ENCODE data around the gene PIK3R3. TPM values are rescaled to one million over a fixed set of nuclear protein-coding genes. Genes with fewer than 3 reads are reported as not detected.
"Not testable (repeated sequence)": the region's sequence is repeated elsewhere in the genome, so short reads cannot be mapped to it uniquely, and the experiment has no call there.

PIK3R3 gene
- total RNA-seq, 5 donors from 2014 or later (not counting 1 experiment from before 2014, with no cell fraction given), result 0.65 to 2.3 (median 1.1) TPM

GRCh38 chr1:46093832-46094231 is 38.6 kb downstream of the PIK3R3 start:
- H3K27me3 Mint-ChIP-seq, result not testable (repeated sequence)
- CTCF ChIA-PET, result interaction anchor here in 1 of 2 donors (0.7 kb wide), 1 partner anchor 68 kb away, joined by 3 read pairs; no protein-coding TSS in a partner anchor

GRCh38 chr1:46087891-46088290 is 44.5 kb downstream of the PIK3R3 start:
- no peaks in the 10 kb centered on the region for H3K4me1 ChIP-seq (ENCODE audit: control insufficient read depth in 1 of 2, extremely low read depth in 1 of 2, insufficient read depth in 2 of 2, low read length in 2 of 2)
- ATAC-seq (replicated peaks in 1 of 4) (no peak), DNase-seq (no peak)
- Mint-ChIP-seq H3K36me3 (no peaks in the 10 kb centered on the region), H3K27me3 (peaks cover 3 to 4% of the 10 kb centered on the region in 2 donors), H3K9me3 (peaks cover 0 to 8% (median 0%) of the 10 kb centered on the region in 3 donors), H3K27ac (no peak overlapping the region), H3K4me1 (no peaks in the 10 kb centered on the region), H3K4me3 (no peak overlapping the region)
- no peak overlapping the region for H3K4me3 ChIP-seq (ENCODE audit: control insufficient read depth in 1 of 2, extremely low read depth in 1 of 2, low read length in 1 of 2)
- no peaks in the 10 kb centered on the region for H3K36me3 ChIP-seq (ENCODE audit: control insufficient read depth in 2 of 2, extremely low read depth in 1 of 2, insufficient read depth in 1 of 2, low read length in 1 of 2)
- peaks cover 0 to 3% of the 10 kb centered on the region in 2 experiments for H3K27me3 ChIP-seq (replicated peaks in 1 of 2; ENCODE audit: control insufficient read depth in 2 of 2, extremely low read depth in 1 of 2, insufficient read depth in 2 of 2, low read length in 1 of 2)
- WGBS (ENCODE audit: insufficient coverage), result no CpG with 5 or more reads among the region's 1 CpG
- POLR2A ChIA-PET, result no interaction called here
- no peak overlapping the region for H3K27ac ChIP-seq (ENCODE audit: low read length)
- H3K9me3 ChIP-seq, result no peaks in the 10 kb centered on the region
- CTCF ChIA-PET, result interaction anchor here in 1 of 2 donors (0.6 kb wide), 1 partner anchor 17 kb away, joined by 8 read pairs; no protein-coding TSS in a partner anchor

More at GRCh38 chr1:46093832-46094231, 38.6 kb downstream of the PIK3R3 start:
- H3K4me1 ChIP-seq (ENCODE audit: control insufficient read depth in 1 of 2, extremely low read depth in 1 of 2, insufficient read depth in 2 of 2, low read length in 2 of 2); H3K4me3 ChIP-seq (ENCODE audit: control insufficient read depth in 1 of 2, extremely low read depth in 1 of 2, low read length in 1 of 2); H3K9me3 ChIP-seq; H3K27ac ChIP-seq (ENCODE audit: low read length); H3K4me3 Mint-ChIP-seq; H3K27ac Mint-ChIP-seq; ATAC-seq (replicated peaks in 1 of 4); H3K36me3 ChIP-seq (ENCODE audit: control insufficient read depth in 2 of 2, extremely low read depth in 1 of 2, insufficient read depth in 1 of 2, low read length in 1 of 2); H3K36me3 Mint-ChIP-seq; H3K27me3 ChIP-seq (replicated peaks in 1 of 2; ENCODE audit: control insufficient read depth in 2 of 2, extremely low read depth in 1 of 2, insufficient read depth in 2 of 2, low read length in 1 of 2); H3K9me3 Mint-ChIP-seq; POLR2A ChIA-PET; H3K4me1 Mint-ChIP-seq; DNase-seq: not testable (repeated sequence)
- WGBS (ENCODE audit: insufficient coverage), result 100% methylated on average over 1 of the region's 4 CpGs

- Histone ChIP-seq H3K4me3 (ENCODE audit: control insufficient read depth in 1 of 2, extremely low read depth in 1 of 2, low read length in 1 of 2) (no peak overlapping the region), H3K27me3 (replicated peaks in 1 of 2; ENCODE audit: control insufficient read depth in 2 of 2, extremely low read depth in 1 of 2, insufficient read depth in 2 of 2, low read length in 1 of 2) (peaks cover 0 to 3% of the 10 kb centered on the region in 2 experiments), H3K27ac (ENCODE audit: low read length) (no peak overlapping the region), H3K4me1 (ENCODE audit: control insufficient read depth in 1 of 2, extremely low read depth in 1 of 2, insufficient read depth in 2 of 2, low read length in 2 of 2) (no peaks in the 10 kb centered on the region), H3K9me3 (no peaks in the 10 kb centered on the region), H3K36me3 (ENCODE audit: control insufficient read depth in 2 of 2, extremely low read depth in 1 of 2, insufficient read depth in 1 of 2, low read length in 1 of 2) (no peaks in the 10 kb centered on the region)
- H3K27me3 Mint-ChIP-seq, result peaks cover 0 to 4% of the 10 kb centered on the region in 2 donors
- POLR2A ChIA-PET, result no interaction called here
- no peak for ATAC-seq (replicated peaks in 1 of 4)
- H3K9me3 Mint-ChIP-seq, result peaks cover 0 to 8% (median 0%) of the 10 kb centered on the region in 3 donors
- H3K27ac Mint-ChIP-seq, result no peak overlapping the region
- WGBS (ENCODE audit: insufficient coverage), result no CpG with 5 or more reads among the region's 5 CpGs
- DNase-seq, result no peak
- H3K4me1 Mint-ChIP-seq, result no peaks in the 10 kb centered on the region
- CTCF ChIA-PET, result no interaction called here
- no peak overlapping the region for H3K4me3 Mint-ChIP-seq
- no peaks in the 10 kb centered on the region for H3K36me3 Mint-ChIP-seq
Observed at GRCh38 chr1:46086576-46086975, 45.9 kb downstream of the PIK3R3 start.

- H3K9me3 Mint-ChIP-seq, result peaks cover 0 to 8% (median 0%) of the 10 kb centered on the region in 3 donors
- CTCF ChIA-PET, result no interaction called here
- H3K36me3 ChIP-seq (ENCODE audit: control insufficient read depth in 2 of 2, extremely low read depth in 1 of 2, insufficient read depth in 1 of 2, low read length in 1 of 2), result no peaks in the 10 kb centered on the region
- no CpG with 5 or more reads among the region's 1 CpG for WGBS (ENCODE audit: insufficient coverage)
- DNase-seq, result no peak
- POLR2A ChIA-PET, result interaction anchor here in 1 of 2 donors (0.6 kb wide), 1 partner anchor 148 kb away, joined by 3 read pairs; no protein-coding TSS in a partner anchor
- no peaks in the 10 kb centered on the region for H3K36me3 Mint-ChIP-seq
- no peak overlapping the region for H3K27ac ChIP-seq (ENCODE audit: low read length)
- H3K27me3 ChIP-seq (replicated peaks in 1 of 2; ENCODE audit: control insufficient read depth in 2 of 2, extremely low read depth in 1 of 2, insufficient read depth in 2 of 2, low read length in 1 of 2), result peaks cover 0 to 3% of the 10 kb centered on the region in 2 experiments
- H3K27me3 Mint-ChIP-seq, result peaks cover 0 to 4% of the 10 kb centered on the region in 2 donors
- no peak overlapping the region for H3K27ac Mint-ChIP-seq
- H3K4me3 Mint-ChIP-seq, result no peak overlapping the region
- H3K4me1 Mint-ChIP-seq, result no peaks in the 10 kb centered on the region
- no peaks in the 10 kb centered on the region for H3K4me1 ChIP-seq (ENCODE audit: control insufficient read depth in 1 of 2, extremely low read depth in 1 of 2, insufficient read depth in 2 of 2, low read length in 2 of 2)
- no peak overlapping the region for H3K4me3 ChIP-seq (ENCODE audit: control insufficient read depth in 1 of 2, extremely low read depth in 1 of 2, low read length in 1 of 2)
- ATAC-seq (replicated peaks in 1 of 4), result no peak
- H3K9me3 ChIP-seq, result no peaks in the 10 kb centered on the region
Observed at GRCh38 chr1:46084553-46085451, 47.6 kb downstream of the PIK3R3 start.

- POLR2A ChIA-PET, result no interaction called here
- Histone ChIP-seq H3K4me1 (ENCODE audit: control insufficient read depth in 1 of 2, extremely low read depth in 1 of 2, insufficient read depth in 2 of 2, low read length in 2 of 2) (no peaks in the 10 kb centered on the region), H3K27ac (ENCODE audit: low read length) (no peak overlapping the region), H3K9me3 (no peaks in the 10 kb centered on the region), H3K36me3 (ENCODE audit: control insufficient read depth in 2 of 2, extremely low read depth in 1 of 2, insufficient read depth in 1 of 2, low read length in 1 of 2) (no peaks in the 10 kb centered on the region), H3K4me3 (ENCODE audit: control insufficient read depth in 1 of 2, extremely low read depth in 1 of 2, low read length in 1 of 2) (no peak overlapping the region), H3K27me3 (replicated peaks in 1 of 2; ENCODE audit: control insufficient read depth in 2 of 2, extremely low read depth in 1 of 2, insufficient read depth in 2 of 2, low read length in 1 of 2) (peaks cover 0 to 3% of the 10 kb centered on the region in 2 experiments)
- H3K4me1 Mint-ChIP-seq, result no peaks in the 10 kb centered on the region
- CTCF ChIA-PET, result no interaction called here
- H3K36me3 Mint-ChIP-seq, result no peaks in the 10 kb centered on the region
- H3K27me3 Mint-ChIP-seq, result peaks cover 0 to 4% of the 10 kb centered on the region in 2 donors
- H3K4me3 Mint-ChIP-seq, result no peak overlapping the region
- H3K9me3 Mint-ChIP-seq, result peaks cover 0 to 8% (median 0%) of the 10 kb centered on the region in 3 donors
- H3K27ac Mint-ChIP-seq, result no peak overlapping the region
- no peak for ATAC-seq (replicated peaks in 1 of 4)
- no peak for DNase-seq
Observed at GRCh38 chr1:46083579-46083978, 48.9 kb downstream of the PIK3R3 start.

GRCh38 chr1:46081619-46082018 is 50.8 kb downstream of the PIK3R3 start:
- Mint-ChIP-seq H3K36me3 (no peaks in the 10 kb centered on the region), H3K4me1 (no peaks in the 10 kb centered on the region), H3K4me3 (no peak overlapping the region), H3K27me3 (peaks cover 0 to 4% of the 10 kb centered on the region in 2 donors), H3K9me3 (peaks cover 0 to 8% (median 0%) of the 10 kb centered on the region in 3 donors), H3K27ac (no peak overlapping the region)
- H3K4me3 ChIP-seq (ENCODE audit: control insufficient read depth in 1 of 2, extremely low read depth in 1 of 2, low read length in 1 of 2), result no peak overlapping the region
- WGBS (ENCODE audit: insufficient coverage), result no CpG with 5 or more reads among the region's 1 CpG
- DNase-seq (no peak), ATAC-seq (replicated peaks in 1 of 4) (no peak)
- POLR2A ChIA-PET, result no interaction called here
- CTCF ChIA-PET, result no interaction called here
- no peaks in the 10 kb centered on the region for H3K36me3 ChIP-seq (ENCODE audit: control insufficient read depth in 2 of 2, extremely low read depth in 1 of 2, insufficient read depth in 1 of 2, low read length in 1 of 2)
- H3K9me3 ChIP-seq, result no peaks in the 10 kb centered on the region
- peaks cover 0 to 3% of the 10 kb centered on the region in 2 experiments for H3K27me3 ChIP-seq (replicated peaks in 1 of 2; ENCODE audit: control insufficient read depth in 2 of 2, extremely low read depth in 1 of 2, insufficient read depth in 2 of 2, low read length in 1 of 2)
- H3K4me1 ChIP-seq (ENCODE audit: control insufficient read depth in 1 of 2, extremely low read depth in 1 of 2, insufficient read depth in 2 of 2, low read length in 2 of 2), result no peaks in the 10 kb centered on the region
- H3K27ac ChIP-seq (ENCODE audit: low read length), result no peak overlapping the region

Data from T-cell (primary cell).